Ovary (tissue), 9 donors: ENCODE results near the gene DOCK1. TPM values are rescaled to one million over a fixed set of nuclear protein-coding genes. Genes with fewer than 3 reads are reported as not detected.

Experiments used
- DNase-seq, 5 donors: peaks; one replicate each; pipeline ENCODE4 v3.0.0-alpha.2; 2019 to 2020
- H3K27ac ChIP-seq, 2 donors: fragments of 200-600 bp; one replicate each; pipeline versions ENCODE4 v1.5.1 to v1.8.0; 2019 to 2022
- H3K27me3 ChIP-seq: fragments of 200-600 bp; one replicate; pipeline ENCODE4 v1.8.0; 2022
- H3K36me3 ChIP-seq: fragments of 200-600 bp; sonication (generic); one replicate; pipeline ENCODE4 v1.5.1; 2019
- H3K4me1 ChIP-seq: one replicate; pipeline ENCODE4 v1.8.1; 2013; ENCODE audit warnings: mild to moderate bottlenecking, moderate library complexity; ENCODE audit not compliant: insufficient read depth
- H3K4me3 ChIP-seq: fragments of 200-600 bp; sonication (generic); one replicate; pipeline ENCODE4 v1.5.1; 2017
- H3K9me3 ChIP-seq, 2 donors: fragments of 200-600 bp in 1 of 2; sonication (generic) in 1 of 2; one replicate each; pipeline versions ENCODE4 v1.5.1 to v1.8.1; 2013 to 2019; ENCODE audit warnings: mild to moderate bottlenecking in 1 of 2, moderate library complexity in 1 of 2
- CTCF ChIP-seq, 3 donors: fragments of 450-650 bp in 2 of 3; fragments of 200-600 bp in 1 of 3; IDR thresholded peaks; one replicate each; pipeline versions ENCODE4 v1.5.1 to v1.8.0; 2016 to 2022; ENCODE audit warnings: antibody characterized with exemption in 3 of 3, mild to moderate bottlenecking in 1 of 3
- EP300 ChIP-seq: sonication (generic); formaldehyde crosslinking; IDR thresholded peaks from one replicate; pipeline ENCODE4 v1.6.1; 2017; ENCODE audit warnings: antibody characterized with exemption
- POLR2A ChIP-seq: fragments of 450-650 bp; IDR thresholded peaks from one replicate; pipeline ENCODE4 v1.6.1; 2017; ENCODE audit warnings: antibody characterized with exemption, mild to moderate bottlenecking, moderate library complexity
- WGBS, 3 donors: extraction: QIAGEN DNeasy Blood & Tissue Kit in 1 of 3; methylation state at CpG; one replicate each; pipeline versions ENCODE4 v1.1.5 to v1.1.7; 2013 to 2017; 5-methylcytosine and 5-hydroxymethylcytosine counted together
- intact Hi-C, 4 donors: fragments of 100-400 bp; cut with DNase I; formaldehyde crosslinking; loops; one replicate each; pipeline versions ENCODE4 v1.11.0 to v1.15.1; 2022 to 2023
- polyA plus RNA-seq, 2 donors: library from polyadenylated mRNA; stranded (reverse); fragments of 200-250 nt in 1 of 2; fragments of 350-450 nt in 1 of 2; fragmentation: Illumina TruSeq in 1 of 2; extraction: RNeasy Lipid Tissue Mini Kit (QIAGEN cat#74804) in 1 of 2; gene quantifications; one replicate each; pipeline ENCODE4 v1.2.3, GENCODE V29; 2013 to 2014
- total RNA-seq, 7 donors: library from RNA; depleted of rRNA in 2 of 7; stranded (reverse); fragments of >200 nt in 2 of 7; fragmentation: NEBNext Ultra II Directional in 3 of 7; extraction: Animal tissue kit (Norgen Biotek cat#: 25700) in 3 of 7; gene quantifications; one replicate each; pipeline versions ENCODE4 v1.1.0 to v1.2.4, GENCODE V29; 2016 to 2023
- donor health status: DM: no; HTN: no; CAD: no; lungs with moderate emphysema.
- donor health status: DM: no; HTN: no; CAD: no.
- donor health status: Bipolar disorder and iron deficiency.
- donor health status: DM: yes; HTN: yes; CAD: no.
- donor health status: DM: no; HTN: no; CAD: no.
- donor health status: DM: yes; HTN: yes; CAD: no.

DOCK1 gene
- total and polyA plus RNA-seq, 9 donors, result 24.7 to 68.3 (median 51.1) TPM

DNA sequence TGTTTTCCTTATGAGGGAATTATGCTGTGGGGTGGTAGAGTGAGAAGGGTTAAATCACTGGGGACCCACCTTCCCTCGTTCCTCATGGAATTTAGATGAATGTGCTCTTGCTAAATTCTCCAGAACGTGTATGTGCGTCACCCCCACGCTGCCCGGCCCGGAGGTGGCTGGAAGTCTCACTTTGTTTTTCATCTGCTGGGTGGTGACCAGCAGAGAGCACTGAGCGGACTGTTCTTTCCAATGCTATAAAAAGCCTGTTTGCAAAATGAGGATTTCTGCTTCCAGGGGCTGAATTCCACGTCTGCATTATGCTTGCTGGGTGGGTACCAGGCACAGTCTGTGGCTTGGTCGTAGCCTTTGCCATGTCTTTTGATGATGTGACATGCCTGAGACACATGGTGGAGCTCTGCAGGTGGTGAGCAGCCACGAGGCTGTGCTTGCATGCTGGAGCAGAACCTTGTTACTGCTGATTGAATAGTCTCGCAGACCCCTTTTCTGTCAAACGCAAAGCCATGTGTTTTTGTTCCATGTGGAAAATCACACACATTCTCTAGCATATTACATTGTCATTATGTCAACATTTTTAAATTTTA is 323.1 kb downstream of the DOCK1 start:
- intact Hi-C loops, result no loop called here

DNA sequence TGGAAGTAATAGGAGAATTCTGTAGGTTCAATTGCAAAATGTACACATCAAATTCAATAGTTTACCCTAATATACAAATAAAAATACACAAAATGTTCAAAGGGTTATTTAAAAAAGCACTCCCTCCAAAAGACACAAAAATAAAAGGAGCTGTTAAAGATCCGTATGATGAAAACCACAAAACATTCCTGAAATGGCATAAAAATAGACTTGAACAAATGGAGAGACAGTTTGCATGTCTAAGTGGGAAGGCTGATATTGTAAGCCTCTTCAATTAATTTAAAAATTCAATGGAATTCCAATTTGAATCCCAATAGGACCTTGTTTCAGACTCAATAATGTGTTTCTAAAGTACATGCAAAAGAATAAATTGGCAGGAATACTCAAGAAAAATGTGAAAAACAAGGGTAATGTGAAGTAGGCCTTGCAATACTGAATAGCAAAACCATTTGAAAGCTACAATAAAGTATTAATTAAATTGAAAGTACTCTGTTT is 329.1 kb downstream of the DOCK1 start:
- no peaks in the 10 kb centered on the region for H3K36me3 ChIP-seq
- TF ChIP-seq POLR2A, result no peak
- no peak for TF ChIP-seq CTCF (IDR thresholded peaks at IDR 0.05)
- no peak for TF ChIP-seq EP300
- H3K27me3 ChIP-seq, result no peaks in the 10 kb centered on the region
- no peak for DNase-seq
- WGBS, 3 donors, result 66 to 80% (median 70%) methylated on average over 1 of the region's 1 CpG
- intact Hi-C loops, result no loop called here
- no peaks in the 10 kb centered on the region for H3K9me3 ChIP-seq
- no peaks in the 10 kb centered on the region for H3K4me1 ChIP-seq
- no peak overlapping the region for H3K4me3 ChIP-seq
- no peak overlapping the region for H3K27ac ChIP-seq

More for the DNA sequence above, 323.1 kb downstream of the DOCK1 start:
- no peaks in the 10 kb centered on the region for H3K36me3 ChIP-seq
- H3K9me3 ChIP-seq, result no peaks in the 10 kb centered on the region
- no peak overlapping the region for H3K4me3 ChIP-seq
- no peaks in the 10 kb centered on the region for H3K4me1 ChIP-seq
- TF ChIP-seq EP300 (no peak), POLR2A (no peak), CTCF (IDR thresholded peaks at IDR 0.05) (no peak)
- DNase-seq, result peak; percentile 15 to 52 (median 21)
- no peaks in the 10 kb centered on the region for H3K27me3 ChIP-seq
- WGBS, 3 donors, result 34 to 43% (median 35%) methylated on average over 12 of the region's 12 CpGs
- no peak overlapping the region for H3K27ac ChIP-seq

GRCh38 chr10:127236266-127236665 is 331.0 kb downstream of the DOCK1 start:
- no peaks in the 10 kb centered on the region for H3K36me3 ChIP-seq
- no peaks in the 10 kb centered on the region for H3K4me1 ChIP-seq
- 84 to 91% (median 84%) methylated on average over 3 of the region's 3 CpGs for WGBS, 3 donors
- no peak overlapping the region for H3K4me3 ChIP-seq
- DNase-seq, result no peak
- no peaks in the 10 kb centered on the region for H3K27me3 ChIP-seq
- no peak overlapping the region for H3K27ac ChIP-seq
- intact Hi-C loops, result no loop called here
- TF ChIP-seq EP300 (no peak), POLR2A (no peak), CTCF (IDR thresholded peaks at IDR 0.05) (no peak)
- H3K9me3 ChIP-seq, result no peaks in the 10 kb centered on the region

DNA sequence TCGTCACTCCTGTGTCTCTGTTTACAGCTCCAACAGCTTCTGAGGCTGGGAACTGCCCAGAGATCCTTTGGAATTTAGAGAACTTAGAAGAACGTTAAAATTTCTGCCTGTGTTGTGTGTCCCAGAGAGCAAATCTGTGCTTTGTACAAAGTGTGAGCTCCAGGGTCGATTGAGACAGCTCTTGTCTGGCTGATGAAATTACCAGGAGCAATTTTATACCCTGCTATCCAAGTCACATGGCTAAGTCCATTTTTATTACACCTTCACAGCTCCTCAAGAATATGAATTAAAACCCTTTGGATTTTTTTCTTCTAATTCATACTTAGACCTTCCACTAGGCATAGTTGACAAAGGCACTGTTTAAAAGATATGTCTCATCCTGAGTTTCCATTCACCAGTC is 337.7 kb downstream of the DOCK1 start:
- Histone ChIP-seq H3K27me3 (no peaks in the 10 kb centered on the region), H3K4me1 (peaks cover 4% of the 10 kb centered on the region), H3K36me3 (no peaks in the 10 kb centered on the region), H3K9me3 (no peaks in the 10 kb centered on the region), H3K27ac (no peak overlapping the region), H3K4me3 (no peak overlapping the region)
- intact Hi-C loops, result no loop called here
- no peak for TF ChIP-seq CTCF (IDR thresholded peaks at IDR 0.05)
- TF ChIP-seq POLR2A, result no peak
- no peak for TF ChIP-seq EP300
- 66 to 70% (median 68%) methylated on average over 3 of the region's 3 CpGs for WGBS, 3 donors
- DNase-seq, result no peak
